AG04450 (cell line): ENCODE data around the gene CFAP52. TPM values are rescaled to one million over a fixed set of nuclear protein-coding genes. Genes with fewer than 3 reads are reported as not detected.

Source experiments
- CTCF ChIA-PET: fragments of 300-600, 350-600 bp; formaldehyde crosslinking; extraction: SDS; loops from one replicate; lab custom pipeline; 2022; ENCODE audit warnings: antibody characterized with exemption, inconsistent platforms; lab: Charles Lee
- POLR2A ChIA-PET: fragments of 350-600 bp; formaldehyde crosslinking; extraction: SDS; loops from one replicate; lab custom pipeline; 2021; ENCODE audit warnings: antibody characterized with exemption, inconsistent platforms; lab: Yijun Ruan, JAX
- DNase-seq: peaks from one replicate; pipeline ENCODE4 v3.0.0-alpha.2; 2011; ENCODE audit warnings: low read depth, low spot score
- H3K27ac ChIP-seq: one replicate; pipeline ENCODE4 v1.5.1; 2012; ENCODE audit warnings: low read depth, low read length, control low read depth
- H3K27me3 ChIP-seq: one replicate; pipeline ENCODE4 v1.6.0; 2012; ENCODE audit warnings: low read length; ENCODE audit not compliant: control insufficient read depth, insufficient read depth
- H3K4me3 ChIP-seq: 2 replicates; pipeline ENCODE4 v1.5.1; 2011; ENCODE audit warnings: mild to moderate bottlenecking, low read depth, low read length, control low read depth
- H3K9me3 ChIP-seq: 2 replicates; pipeline ENCODE4 v1.5.1; 2012; ENCODE audit warnings: low read length; ENCODE audit not compliant: control insufficient read depth, insufficient read depth
- CTCF ChIP-seq: IDR thresholded peaks from 2 replicates; pipeline ENCODE4 v1.5.1; 2011; ENCODE audit warnings: low read depth, low read length, control low read depth, inconsistent platforms
- polyA plus RNA-seq: library from polyadenylated mRNA; depleted of rRNA; stranded (reverse); fragments of >200 nt; gene quantifications from 2 replicates; pipeline ENCODE4 v1.2.3, GENCODE V29; 2011

The CFAP52 gene
- polyA plus RNA-seq, 1 experiment, result not detected

GRCh38 chr17:9611557-9611956, 35.1 kb downstream of the CFAP52 start:
- CTCF ChIA-PET, result no interaction called here
- TF ChIP-seq CTCF, result no peak

GRCh38 chr17:9612006-9612405, 35.6 kb downstream of the CFAP52 start:
- DNase-seq, result no peak
- ChIA-PET CTCF (no interaction called here), POLR2A (no interaction called here)
- no peak overlapping the region for H3K27ac ChIP-seq
- no peak for TF ChIP-seq CTCF
- no peak overlapping the region for H3K4me3 ChIP-seq
- peaks cover 3% of the 10 kb centered on the region; the same call in 1 of the 2 replicates for H3K9me3 ChIP-seq
- no peaks in the 10 kb centered on the region for H3K27me3 ChIP-seq

More at GRCh38 chr17:9611557-9611956, 35.1 kb downstream of the CFAP52 start:
- Histone ChIP-seq H3K4me3 (no peak overlapping the region), H3K27ac (no peak overlapping the region), H3K27me3 (no peaks in the 10 kb centered on the region), H3K9me3 (peaks cover 3% of the 10 kb centered on the region)
- POLR2A ChIA-PET, result no interaction called here
- no peak for DNase-seq

- no peak overlapping the region for H3K4me3 ChIP-seq
- no peak for TF ChIP-seq CTCF
- H3K27me3 ChIP-seq, result no peaks in the 10 kb centered on the region
- ChIA-PET POLR2A (no interaction called here), CTCF (no interaction called here)
- 0 out of 2 replicates have a peak, but pooled peaks cover 3% of the 10 kb centered on the region for H3K9me3 ChIP-seq
- no peak overlapping the region for H3K27ac ChIP-seq
- DNase-seq, result no peak
These were observed 39.0 kb downstream of the CFAP52 start for GRCh38 chr17:9615486-9615885.

GRCh38 chr17:9622961-9623360, 46.5 kb downstream of the CFAP52 start:
- Histone ChIP-seq H3K9me3 (no peaks in the 10 kb centered on the region), H3K4me3 (no peak overlapping the region), H3K27me3 (no peaks in the 10 kb centered on the region), H3K27ac (no peak overlapping the region)
- ChIA-PET CTCF (no interaction called here), POLR2A (no interaction called here)
- no peak for DNase-seq
- TF ChIP-seq CTCF, result no peak

- H3K4me3 ChIP-seq, result no peak overlapping the region
- ChIA-PET CTCF (interaction anchor here (1.1 kb wide), 1 partner anchor 988 kb away, joined by 3 read pairs; no protein-coding TSS in a partner anchor), POLR2A (no interaction called here)
- no peak for DNase-seq
- no peaks in the 10 kb centered on the region for H3K27me3 ChIP-seq
- H3K9me3 ChIP-seq, result peaks cover 37% of the 10 kb centered on the region
- no peak for TF ChIP-seq CTCF
- H3K27ac ChIP-seq, result no peak overlapping the region
These were observed 52.1 kb downstream of the CFAP52 start for GRCh38 chr17:9628509-9628908.
